GM18907 (cell line): ENCODE measurements around the gene ITGB2.

Experiments
- ATAC-seq: cut with Tn5 transposase; IDR thresholded peaks from one replicate; pipeline ENCODE4 v1.9.1; 2021; ENCODE audit warnings: mild to moderate bottlenecking, moderate library complexity; ENCODE audit not compliant: unreplicated experiment

Gene ITGB2

GRCh38 chr21:44871576-44872269 lies 49.0 kb downstream of the ITGB2 start:
- no peak for ATAC-seq

- ATAC-seq = no peak
These were observed 49.8 kb downstream of the ITGB2 start for GRCh38 chr21:44870748-44871495.

- ATAC-seq = no peak
These were observed 50.6 kb downstream of the ITGB2 start for GRCh38 chr21:44869781-44870747.

- ATAC-seq = no peak
These were observed 52.0 kb downstream of the ITGB2 start for GRCh38 chr21:44868707-44869106.

GRCh38 chr21:44867999-44868700 lies 52.5 kb downstream of the ITGB2 start:
- no peak for ATAC-seq

- ATAC-seq = no peak
These were observed 53.2 kb downstream of the ITGB2 start for GRCh38 chr21:44867464-44867863.

- ATAC-seq = no peak
These were observed 53.9 kb downstream of the ITGB2 start for GRCh38 chr21:44866780-44867179.

GRCh38 chr21:44865561-44866280 lies 55.0 kb downstream of the ITGB2 start:
- peak; percentile 73 for ATAC-seq

- ATAC-seq = no peak
These were observed 57.6 kb downstream of the ITGB2 start for GRCh38 chr21:44862869-44863685.

GRCh38 chr21:44858791-44859190 lies 61.9 kb downstream of the ITGB2 start:
- ATAC-seq = no peak

- ATAC-seq = no peak
These were observed 62.4 kb downstream of the ITGB2 start for GRCh38 chr21:44858291-44858690.

GRCh38 chr21:44857127-44857892 lies 63.4 kb downstream of the ITGB2 start:
- ATAC-seq = no peak

GRCh38 chr21:44856131-44856530 lies 64.6 kb downstream of the ITGB2 start:
- no peak for ATAC-seq

GRCh38 chr21:44855572-44855971 lies 65.1 kb downstream of the ITGB2 start:
- ATAC-seq = no peak

- no peak for ATAC-seq
These were observed 65.8 kb downstream of the ITGB2 start for GRCh38 chr21:44854664-44855446.

- ATAC-seq = no peak
These were observed 66.4 kb downstream of the ITGB2 start for GRCh38 chr21:44854391-44854663.

GRCh38 chr21:44853601-44854390 lies 66.9 kb downstream of the ITGB2 start:
- ATAC-seq = no peak
